OCI-LY7 (cell line): ENCODE results near the gene PAX2.

ENCODE experiments used
- CTCF ChIP-seq: fragments of 200-600 bp; sonication (generic); conservative IDR thresholded peaks from 2 replicates; pipeline ENCODE4 v1.5.1; 2014; ENCODE audit warnings: mild to moderate bottlenecking, antibody characterized with exemption, low read length, moderate library complexity, mixed read lengths
- EZH2phosphoT487 ChIP-seq: fragments of 200-600 bp; sonication (generic); IDR thresholded peaks from 2 replicates; pipeline ENCODE4 v1.6.1; 2018; ENCODE audit warnings: low read depth, borderline replicate concordance, mild to moderate bottlenecking, mixed run types, antibody characterized with exemption, low read length, moderate library complexity, mixed read lengths

DNA sequence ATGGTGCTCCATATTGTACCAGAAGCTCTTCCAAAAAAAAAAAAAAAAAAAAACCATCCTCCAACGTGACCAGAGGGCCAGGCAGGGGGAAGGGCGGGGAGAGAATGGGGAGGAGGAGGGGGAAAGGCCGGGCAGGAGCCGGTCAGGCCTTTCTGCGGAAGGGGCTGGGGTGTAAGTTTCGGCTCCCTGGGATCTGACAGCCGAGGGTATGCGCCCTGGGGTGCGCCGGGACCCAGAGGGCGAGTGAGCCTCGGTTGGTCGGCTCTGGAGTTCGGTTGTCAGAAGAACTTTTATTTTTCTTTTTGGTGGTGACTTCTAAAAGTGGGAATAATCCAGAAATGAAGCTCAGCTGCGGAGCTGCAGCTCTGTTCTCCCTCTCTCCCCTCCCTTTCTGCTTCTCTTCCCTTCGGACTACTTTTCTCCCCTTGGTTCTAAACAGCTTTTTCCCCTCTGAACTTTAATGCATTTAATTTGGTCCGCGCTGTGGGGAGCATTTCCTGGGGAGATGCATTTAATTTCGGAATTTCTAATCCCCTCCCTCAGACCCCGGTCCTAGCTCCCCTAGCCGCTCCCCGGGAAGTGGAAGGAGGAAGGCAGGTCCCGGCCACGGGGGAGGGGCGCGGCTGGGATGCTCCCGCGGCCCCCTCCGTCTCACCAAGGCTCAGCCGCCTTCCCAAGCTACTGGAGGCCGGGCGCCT is 3.9 kb upstream of the PAX2 start:
- TF ChIP-seq CTCF (no peak), EZH2phosphoT487 (no peak)
